ENCODE results near the gene PIPOX. TPM values are rescaled to one million over a fixed set of nuclear protein-coding genes. Genes with fewer than 3 reads are reported as not detected.

Gene PIPOX
- total and polyA plus RNA-seq, 2 of the 8 experiments (the other 6 are each of a cell fraction or from before 2014, with no cell fraction given), result 57.2 to 99.6 TPM

- ChIA-PET CTCF (ENCODE audit: partially characterized antibody) (interaction anchor here (0.7 to 9.0 kb wide), 29 partner anchors 9 to 238 kb away, joined by 3 to 105 read pairs (median 4); partner anchors contain the start of gene PIPOX), POLR2A (ENCODE audit: partially characterized antibody) (interaction anchor here (0.6 to 4.7 kb wide), 22 partner anchors 9 to 161 kb away, joined by 3 to 47 read pairs (median 4); partner anchors contain the start of genes MYO18A, PHF12, PIPOX and SEZ6)
- Histone ChIP-seq H3K27me3 (replicated peaks in 1 of 4; ENCODE audit: control insufficient read depth in 3 of 4, extremely low read depth in 1 of 4, insufficient read depth in 3 of 4, low read length in 3 of 4) (peaks cover 0 to 3% (median 0%) of the 10 kb centered on the region in 4 experiments; a peak in 1 of 7 replicates), H2BK20ac (ENCODE audit: low read length) (peak overlapping the region; percentile 99), H2AFZ (ENCODE audit: low read length) (no peak overlapping the region), H2BK120ac (replicated peaks; ENCODE audit: low read depth, low read length) (peak overlapping the region; percentile 21), H2BK5ac (ENCODE audit: low read depth, low read length) (peak overlapping the region; percentile 92; the same call in 1 of the 2 replicates), H3K14ac (ENCODE audit: insufficient read length) (no peak overlapping the region), H3K4me2 (ENCODE audit: insufficient read depth in 1 of 2, low read depth in 2 of 2, low read length in 2 of 2) (peak overlapping the region; percentile 36 to 59; a peak in 2 of 4 replicates), H3K23me2 (ENCODE audit: low read depth, low read length) (no peaks in the 10 kb centered on the region), H2BK12ac (ENCODE audit: low read depth, low read length) (peak overlapping the region; percentile 97; the same call in 1 of the 2 replicates), H3K9ac (replicated peaks in 1 of 4; ENCODE audit: extremely low read depth in 1 of 4, low read depth in 3 of 4, low read length in 3 of 4) (no peak overlapping the region), H3K36me3 (ENCODE audit: control insufficient read depth in 2 of 4, insufficient read depth in 4 of 4, low read length in 3 of 4) (no peaks in the 10 kb centered on the region), H3K4me1 (replicated peaks in 1 of 4; ENCODE audit: control insufficient read depth in 3 of 4, insufficient read depth in 4 of 4, low read length in 3 of 4) (peaks cover 20 to 37% (median 32%) of the 10 kb centered on the region in 4 experiments), H3K79me1 (ENCODE audit: low read depth, low read length) (no peaks in the 10 kb centered on the region), H3K27ac (ENCODE audit: low read depth, low read length) (no peak overlapping the region), H4K5ac (ENCODE audit: insufficient read length, low read depth, low read length) (no peak overlapping the region), H3K4me3 (ENCODE audit: extremely low read depth in 1 of 4, insufficient read depth in 2 of 4, low read depth in 3 of 4, low read length in 4 of 4) (no peak overlapping the region; a peak in 1 of 8 replicates), H4K8ac (ENCODE audit: extremely low read depth, insufficient read depth, low read length) (no peak overlapping the region), H3K4ac (replicated peaks; ENCODE audit: insufficient read length, low read depth, low read length) (peak overlapping the region; percentile 58), H3K18ac (ENCODE audit: extremely low read depth, low read length) (peak overlapping the region; percentile 26), H4K20me1 (replicated peaks in 1 of 2; ENCODE audit: control insufficient read depth in 1 of 2, insufficient read depth in 2 of 2, low read length in 2 of 2) (no peaks in the 10 kb centered on the region), H4K91ac (replicated peaks; ENCODE audit: insufficient read length, low read length) (peak overlapping the region; percentile 91), H2BK15ac (ENCODE audit: low read length) (peak overlapping the region; percentile 20; the same call in 1 of the 2 replicates), H2AK5ac (ENCODE audit: low read depth, low read length) (peak overlapping the region; percentile 17; the same call in 1 of the 2 replicates), H3K79me2 (ENCODE audit: control insufficient read depth in 1 of 2, insufficient read depth in 2 of 2, low read length in 2 of 2) (no peaks in the 10 kb centered on the region), H3K9me3 (ENCODE audit: insufficient read depth in 2 of 2, low read depth in 1 of 2, low read length in 1 of 2) (no peaks in the 10 kb centered on the region), H3K23ac (ENCODE audit: insufficient read length) (no peak overlapping the region), H3K56ac (replicated peaks; ENCODE audit: insufficient read length, low read depth, low read length) (no peak overlapping the region)
- TF ChIP-seq RAD21 (IDR thresholded peaks at IDR 0.05 in 1 of 2, conservative IDR thresholded peaks at IDR 0.05 in 1 of 2; ENCODE audit: low read depth in 2 of 2, low read length in 2 of 2) (no peak), RNF2 (IDR thresholded peaks at IDR 0.05; ENCODE audit: borderline replicate concordance, low read depth, low read length, missing control alignments, poor library complexity, severe bottlenecking) (no peak)
- 70% methylated on average over 6 of the region's 6 CpGs; no CpG with 5 or more reads in 1 of the 2 experiments for WGBS, 2 experiments (ENCODE audit: extremely low coverage in 1 of 2, insufficient coverage in 1 of 2, insufficient read length in 1 of 2, insufficient replicate concordance in 2 of 2, low coverage in 1 of 2, low lambda C conversion rate in 2 of 2, missing lambda C conversion rate in 1 of 2)
- DNase-seq (ENCODE audit: low read depth in 1 of 2, low spot score in 2 of 2), result no peak
- peak; percentile 85 for FAIRE-seq
These were observed 24.0 kb upstream of the PIPOX start for GRCh38 chr17:29018788-29019474.
